KMS-11 (cell line): ENCODE measurements around the gene SUN3.

Source experiments
- H2AFZ ChIP-seq: fragments of 200-600 bp; sonication (generic); 2 replicates; pipeline ENCODE4 v1.6.1; 2016; ENCODE audit warnings: antibody characterized with exemption, mixed run types, low read depth
- H3K27ac ChIP-seq: fragments of 200-600 bp; sonication (generic); 2 replicates; pipeline ENCODE4 v1.6.1; 2016; ENCODE audit warnings: mild to moderate bottlenecking, mixed run types
- H3K27me3 ChIP-seq: fragments of 200-600 bp; sonication (generic); 2 replicates; pipeline ENCODE4 v1.6.1; 2017; ENCODE audit warnings: mild to moderate bottlenecking, low read depth, mixed run types, moderate library complexity; ENCODE audit not compliant: insufficient read depth
- H3K36me3 ChIP-seq: fragments of 200-600 bp; sonication (generic); 2 replicates; pipeline ENCODE4 v1.6.1; 2017; ENCODE audit warnings: mild to moderate bottlenecking, mixed run types; ENCODE audit not compliant: insufficient read depth
- H3K4me1 ChIP-seq: fragments of 200-600 bp; sonication (generic); 2 replicates; pipeline ENCODE4 v1.6.1; 2016; ENCODE audit warnings: mild to moderate bottlenecking, low read depth, mixed run types; ENCODE audit not compliant: poor library complexity, severe bottlenecking
- H3K4me2 ChIP-seq: fragments of 200-600 bp; sonication (generic); 2 replicates; pipeline ENCODE4 v1.7.0; 2016; ENCODE audit warnings: mild to moderate bottlenecking, mixed run types
- H3K4me3 ChIP-seq: fragments of 200-600 bp; sonication (generic); IDR thresholded peaks from 2 replicates; pipeline ENCODE4 v1.6.1; 2017; ENCODE audit warnings: low read depth, low read length, mixed read lengths; ENCODE audit not compliant: insufficient read depth
- H3K79me2 ChIP-seq: fragments of 200-600 bp; sonication (generic); 2 replicates; pipeline ENCODE4 v1.6.1; 2016; ENCODE audit warnings: low read depth, mixed run types; ENCODE audit not compliant: insufficient read depth
- H3K9ac ChIP-seq: fragments of 200-600 bp; sonication (generic); 2 replicates; pipeline ENCODE4 v1.6.1; 2016; ENCODE audit warnings: mild to moderate bottlenecking, mixed run types
- H4K20me1 ChIP-seq: fragments of 200-600 bp; sonication (generic); 2 replicates; pipeline ENCODE4 v1.6.1; 2016; ENCODE audit warnings: mild to moderate bottlenecking, mixed run types; ENCODE audit not compliant: insufficient read depth
- CTCF ChIP-seq: fragments of 200-600 bp; sonication (generic); conservative IDR thresholded peaks from 2 replicates; pipeline ENCODE4 v1.6.1; 2017; ENCODE audit warnings: low read depth, mild to moderate bottlenecking, antibody characterized with exemption, low read length, moderate library complexity, mixed read lengths

The SUN3 gene

GRCh38 chr7:48028938-48029337 lies at the start of gene SUN3:
TSS of gene SUN3 (minus strand) at chr7:48029107. CDS start at chr7:48028938, 169 bp downstream.
- no peak within 1 kb of the TSS for H3K27ac ChIP-seq
- H3K27me3 ChIP-seq: no peaks in the 10 kb centered on the region
- H2AFZ ChIP-seq: no peak within 1 kb of the TSS
- no peaks in the 10 kb centered on the region for H3K36me3 ChIP-seq
- no peak within 1 kb of the TSS for H3K4me2 ChIP-seq
- H3K4me1 ChIP-seq: no peaks in the 10 kb centered on the region
- no peak within 1 kb of the TSS for H3K9ac ChIP-seq
- no peak for TF ChIP-seq CTCF
- H3K79me2 ChIP-seq: no peaks in the 10 kb centered on the region
- no peak within 1 kb of the TSS for H3K4me3 ChIP-seq
- H4K20me1 ChIP-seq: no peaks in the 10 kb centered on the region

GRCh38 chr7:48078470-48078869 lies 49.6 kb upstream of the SUN3 start:
- Histone ChIP-seq H3K79me2 (no peaks in the 10 kb centered on the region), H3K4me2 (no peak overlapping the region), H3K27ac (no peak overlapping the region), H4K20me1 (no peaks in the 10 kb centered on the region), H3K4me1 (peaks cover under 1% of the 10 kb centered on the region), H3K4me3 (no peak overlapping the region), H3K36me3 (no peaks in the 10 kb centered on the region), H3K27me3 (no peaks in the 10 kb centered on the region), H3K9ac (no peak overlapping the region), H2AFZ (no peak overlapping the region)
- TF ChIP-seq CTCF: no peak

GRCh38 chr7:48077423-48077822 lies 48.5 kb upstream of the SUN3 start:
- Histone ChIP-seq H3K4me2 (no peak overlapping the region), H3K27ac (no peak overlapping the region), H3K36me3 (no peaks in the 10 kb centered on the region), H3K27me3 (no peaks in the 10 kb centered on the region), H3K9ac (no peak overlapping the region), H3K4me1 (no peaks in the 10 kb centered on the region), H4K20me1 (no peaks in the 10 kb centered on the region), H3K79me2 (no peaks in the 10 kb centered on the region), H3K4me3 (no peak overlapping the region), H2AFZ (no peak overlapping the region)
- TF ChIP-seq CTCF: no peak

- H3K4me2 ChIP-seq: no peak overlapping the region
- no peak overlapping the region for H3K27ac ChIP-seq
- no peak overlapping the region for H3K4me3 ChIP-seq
- H2AFZ ChIP-seq: no peak overlapping the region
- H3K79me2 ChIP-seq: no peaks in the 10 kb centered on the region
- no peak for TF ChIP-seq CTCF
- H3K27me3 ChIP-seq: no peaks in the 10 kb centered on the region
- no peaks in the 10 kb centered on the region for H4K20me1 ChIP-seq
- no peaks in the 10 kb centered on the region for H3K4me1 ChIP-seq
- no peak overlapping the region for H3K9ac ChIP-seq
- H3K36me3 ChIP-seq: no peaks in the 10 kb centered on the region
Observed at GRCh38 chr7:48074204-48074654, 45.3 kb upstream of the SUN3 start.
